Umbilical cord (tissue), 2 donors: ENCODE data around the gene ITGB6. TPM values are rescaled to one million over a fixed set of nuclear protein-coding genes. Genes with fewer than 3 reads are reported as not detected.
"Not testable (repeated sequence)": the region's sequence is repeated elsewhere in the genome, so short reads cannot be mapped to it uniquely, and the experiment has no call there.

Source experiments
- DNase-seq: peaks from one replicate; pipeline ENCODE4 v3.0.0-alpha.2; 2015; ENCODE audit warnings: low spot score
- total RNA-seq: library from RNA; depleted of rRNA; stranded (reverse); fragments of >200 nt; gene quantifications from one replicate; pipeline ENCODE4 v1.2.3, GENCODE V29; 2014; ENCODE audit warnings: low replicate concordance; ENCODE audit not compliant: insufficient read depth

ITGB6 gene
- total RNA-seq, 1 donor from 2014 or later = 19.0 TPM

- peak; percentile 45 for DNase-seq
These were observed 58.2 kb downstream of the ITGB6 start for GRCh38 chr2:160141912-160142311.

DNA sequence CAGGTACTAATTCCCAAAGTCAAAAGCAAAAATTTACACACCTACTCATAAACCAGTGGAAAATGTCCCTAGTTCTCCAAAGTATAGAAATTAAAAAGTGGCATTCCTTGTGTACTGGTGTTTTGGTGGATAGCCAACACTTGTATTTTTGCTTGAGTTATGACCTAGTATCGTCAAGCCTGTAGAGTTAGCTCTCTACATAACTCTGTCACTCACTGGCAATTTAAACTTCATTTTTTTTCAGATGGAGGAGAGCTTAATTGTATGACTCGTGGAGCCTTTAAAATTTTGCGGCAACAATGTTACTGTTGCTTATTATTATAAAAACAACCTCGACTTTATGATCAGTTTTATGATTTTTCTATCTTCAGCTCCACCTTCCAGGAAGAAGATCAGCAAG, 58.7 kb downstream of the ITGB6 start:
- peak; percentile 15 for DNase-seq

GRCh38 chr2:160140471-160140870, 59.6 kb downstream of the ITGB6 start:
- DNase-seq = no peak

GRCh38 chr2:160139991-160140390, 60.1 kb downstream of the ITGB6 start:
- no peak for DNase-seq

DNA sequence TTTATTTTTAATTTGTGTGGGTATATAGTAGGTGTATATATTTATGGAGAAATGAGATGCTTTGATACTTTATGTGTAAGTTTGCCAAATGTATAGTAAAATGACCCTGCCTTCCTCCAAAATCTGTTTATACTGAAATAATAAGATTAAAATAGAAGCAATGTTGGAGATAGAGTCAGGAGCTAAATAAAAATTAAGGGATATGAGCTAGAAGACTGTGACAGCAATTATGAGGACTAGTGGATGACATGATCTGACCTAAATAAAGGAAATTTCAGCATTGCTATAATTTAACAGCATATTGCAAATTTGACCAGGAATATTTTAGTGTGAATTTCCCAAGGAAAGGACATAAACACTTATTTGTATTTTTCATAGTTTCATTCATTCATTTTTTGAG, 60.7 kb downstream of the ITGB6 start:
- DNase-seq = no peak

- DNase-seq = no peak
These were observed 61.7 kb downstream of the ITGB6 start for GRCh38 chr2:160138406-160138805.

DNA sequence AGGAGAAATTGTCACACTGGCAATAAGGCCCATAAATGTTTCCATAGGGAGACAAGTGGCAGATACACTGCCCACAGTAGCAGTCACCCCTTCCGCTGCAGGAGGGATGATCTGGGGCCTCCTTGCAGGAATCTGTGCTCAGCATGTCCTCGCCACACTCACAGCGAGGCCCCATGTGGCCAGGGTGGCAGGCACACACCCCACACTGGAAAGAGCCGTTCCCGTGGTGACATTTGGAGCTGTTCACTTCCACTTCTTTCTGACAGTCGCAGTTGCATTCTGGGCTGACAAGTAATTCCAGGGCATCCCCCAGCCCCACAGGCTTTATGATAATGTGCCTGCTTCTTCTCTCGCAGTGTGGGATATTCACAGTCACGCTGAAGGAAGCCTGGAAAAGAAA, 62.6 kb downstream of the ITGB6 start:
- DNase-seq = no peak

DNA sequence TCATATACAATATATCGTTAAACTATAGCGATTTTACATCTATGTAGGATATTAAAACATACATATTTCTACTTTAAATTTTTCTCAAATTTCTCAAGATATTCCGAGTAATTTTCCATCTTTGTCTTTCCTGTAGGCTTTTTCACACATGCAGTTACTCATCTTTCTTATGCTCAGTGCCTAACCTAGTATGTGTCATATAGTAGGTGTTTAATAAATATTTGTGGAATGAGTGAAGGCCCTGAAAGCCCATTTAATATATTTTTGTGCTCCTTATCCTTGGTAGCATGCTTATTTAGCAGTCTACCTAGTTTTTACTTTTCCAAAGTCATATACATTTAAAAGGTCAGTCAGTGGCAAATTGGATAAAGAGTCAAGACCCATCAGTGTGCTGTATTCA, 67.3 kb downstream of the ITGB6 start:
- no peak for DNase-seq

DNA sequence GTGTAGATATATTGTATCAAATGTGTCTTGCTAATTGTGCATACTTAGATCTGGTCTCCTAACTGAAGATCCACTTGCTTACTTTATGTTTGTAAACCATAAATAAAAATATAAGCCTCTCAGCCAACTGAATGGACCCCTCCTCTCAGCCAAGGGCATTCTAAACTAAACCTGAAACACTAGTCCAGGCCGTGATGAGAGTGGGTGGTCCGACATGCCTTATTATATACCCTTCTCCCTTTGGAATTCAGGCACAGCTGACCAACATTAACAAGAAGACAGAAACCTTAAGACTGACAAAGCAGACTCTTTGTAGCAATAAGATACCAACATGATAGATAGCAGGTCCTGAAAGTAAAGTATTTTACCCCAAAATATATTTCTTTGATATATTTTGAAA, 73.3 kb downstream of the ITGB6 start:
- DNase-seq = no peak

DNA sequence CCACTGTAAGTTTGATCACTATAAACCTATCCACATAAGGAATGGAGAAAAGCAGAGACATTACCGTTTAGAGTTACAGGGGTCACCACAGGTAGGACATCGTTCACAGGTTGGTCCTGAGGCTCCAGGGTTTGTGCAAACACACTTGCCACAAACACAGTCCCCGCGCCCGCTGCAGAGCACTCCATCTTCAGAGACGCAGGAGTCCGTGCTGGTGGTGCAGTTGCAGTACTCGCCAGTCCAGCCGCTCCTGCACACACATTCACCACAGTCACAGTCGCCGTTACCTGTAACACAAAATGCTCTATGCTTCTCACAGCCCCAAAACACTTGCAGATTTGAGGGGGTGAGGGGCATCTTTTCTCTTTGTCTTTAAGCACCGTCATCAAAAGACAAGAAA, 73.8 kb downstream of the ITGB6 start:
- no peak for DNase-seq

DNA sequence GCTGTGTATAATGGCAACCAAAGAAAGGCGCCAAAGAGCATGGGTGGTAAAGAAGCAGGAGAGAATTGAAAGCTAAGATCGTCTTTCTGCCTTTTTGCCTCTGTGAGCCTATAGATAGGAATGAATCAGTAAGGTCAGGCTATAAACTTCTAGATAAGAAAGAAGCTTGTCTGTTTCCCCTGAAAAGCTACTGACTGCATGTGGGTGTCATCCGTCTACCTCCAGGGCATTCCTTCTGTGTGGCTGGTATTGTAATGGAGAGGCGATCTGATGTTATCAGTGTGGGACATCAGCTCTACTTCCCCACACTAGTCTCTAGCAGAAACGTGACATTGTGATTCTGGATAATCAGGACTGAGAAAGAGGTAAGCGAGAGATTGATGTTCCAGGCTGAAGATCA, 74.2 kb downstream of the ITGB6 start:
- DNase-seq = no peak

DNA sequence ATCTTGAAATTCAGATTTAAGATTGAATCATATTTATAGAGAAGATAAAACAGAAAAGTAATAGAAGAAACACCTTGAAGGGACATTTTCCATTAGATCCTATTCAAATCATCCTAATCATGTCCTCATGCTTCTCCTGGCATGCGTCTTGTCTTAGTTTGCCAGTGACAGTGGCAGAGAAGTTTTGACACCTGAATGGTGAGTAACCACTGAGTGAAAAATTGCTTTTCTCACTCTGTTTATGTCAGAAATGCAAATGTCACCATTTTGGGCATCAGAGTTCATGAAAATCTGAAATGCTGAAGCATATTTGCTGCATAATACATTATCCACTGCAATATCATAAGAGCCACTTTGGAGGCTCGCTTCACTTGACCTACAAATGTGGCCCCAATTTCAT, 74.7 kb downstream of the ITGB6 start:
- DNase-seq = no peak

DNA sequence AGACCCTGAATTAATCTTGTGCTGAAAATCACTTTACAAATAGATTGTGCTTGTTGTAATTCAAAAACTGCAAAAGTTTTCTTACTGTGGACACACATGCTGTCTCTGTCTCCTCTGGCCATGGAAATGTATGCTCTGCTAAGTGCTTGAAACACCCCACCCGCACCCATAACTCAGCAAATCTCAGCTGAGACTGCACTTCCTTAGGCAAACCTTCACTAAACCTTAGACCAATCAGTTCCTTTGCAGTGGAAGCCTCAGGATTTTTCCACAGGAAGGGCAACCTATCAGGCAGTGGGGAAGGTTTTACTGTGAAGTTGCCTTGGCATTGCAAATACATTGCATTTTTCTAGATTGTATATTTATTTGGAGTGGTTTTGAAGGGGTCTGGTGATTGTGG, 75.5 kb downstream of the ITGB6 start:
- peak; percentile 55 for DNase-seq

- not testable (repeated sequence) for DNase-seq
These were observed 85.4 kb downstream of the ITGB6 start for GRCh38 chr2:160114721-160115120.

GRCh38 chr2:160114020-160114419, 86.1 kb downstream of the ITGB6 start:
- no peak for DNase-seq

DNA sequence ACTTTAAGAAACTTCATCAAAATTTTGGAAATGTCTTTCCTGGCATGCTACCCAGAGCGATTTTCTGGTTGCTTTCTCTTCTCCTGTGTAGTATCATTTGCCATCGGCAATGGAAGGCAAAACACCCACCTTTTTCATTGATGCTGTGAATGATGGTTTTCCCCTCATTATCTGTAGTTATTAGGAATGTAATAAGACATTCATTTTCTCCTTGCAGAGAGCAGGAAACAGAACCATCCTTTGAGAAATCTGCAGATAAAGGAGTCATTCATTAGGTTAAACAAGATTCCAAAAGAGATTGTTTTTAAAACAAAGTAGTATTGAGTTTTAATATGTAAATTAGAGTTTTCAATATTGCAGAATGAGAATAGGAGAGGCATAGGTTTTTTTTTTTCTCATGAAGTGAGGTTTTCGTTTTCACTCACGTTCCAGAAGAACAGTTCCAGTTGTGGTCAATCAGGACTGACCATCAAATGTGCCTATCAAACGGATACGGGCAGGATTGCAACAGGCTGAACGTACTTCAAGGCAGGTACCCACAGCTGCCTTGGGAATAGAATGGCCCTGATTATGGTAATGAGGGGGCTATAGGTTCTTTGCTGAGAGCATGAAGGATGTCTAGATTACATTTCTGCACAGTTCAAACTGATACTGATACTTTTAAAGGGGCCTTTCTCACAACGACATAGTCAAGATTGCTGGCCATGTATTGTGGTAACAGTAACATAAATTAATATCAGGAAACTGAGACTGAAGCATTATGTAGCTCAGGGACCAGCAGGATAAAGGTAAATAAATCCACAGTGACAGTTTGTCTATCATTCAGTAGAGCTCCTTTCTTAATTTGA, 87.9 kb downstream of the ITGB6 start:
- DNase-seq = no peak

DNA sequence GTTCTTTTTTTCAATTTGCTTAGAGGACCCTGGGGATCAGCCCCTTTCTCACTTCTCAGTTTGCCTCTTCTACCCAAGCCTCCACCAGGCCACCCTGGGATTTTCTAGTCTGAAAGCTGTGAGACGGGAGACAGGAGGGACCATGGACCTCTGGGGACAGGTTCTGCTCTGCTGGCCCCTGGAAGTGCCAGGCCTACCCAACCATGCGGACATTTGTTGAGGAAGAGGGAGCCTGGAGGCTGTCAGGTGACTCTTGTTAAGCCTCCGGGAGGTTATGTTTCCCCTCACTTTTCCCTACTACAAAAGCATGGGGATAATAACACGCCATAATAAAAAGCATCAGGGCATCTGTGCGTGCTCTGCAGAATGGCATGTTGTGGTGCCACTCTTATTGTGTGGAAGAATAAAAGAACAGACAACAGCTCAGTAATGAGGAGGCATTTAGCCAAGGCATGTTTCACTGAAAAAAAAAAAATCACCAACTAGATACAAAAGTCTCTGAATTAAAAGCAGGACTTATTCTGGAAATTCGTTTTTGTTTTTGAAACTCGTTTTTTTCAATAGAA, 89.3 kb downstream of the ITGB6 start:
- DNase-seq = no peak

DNA sequence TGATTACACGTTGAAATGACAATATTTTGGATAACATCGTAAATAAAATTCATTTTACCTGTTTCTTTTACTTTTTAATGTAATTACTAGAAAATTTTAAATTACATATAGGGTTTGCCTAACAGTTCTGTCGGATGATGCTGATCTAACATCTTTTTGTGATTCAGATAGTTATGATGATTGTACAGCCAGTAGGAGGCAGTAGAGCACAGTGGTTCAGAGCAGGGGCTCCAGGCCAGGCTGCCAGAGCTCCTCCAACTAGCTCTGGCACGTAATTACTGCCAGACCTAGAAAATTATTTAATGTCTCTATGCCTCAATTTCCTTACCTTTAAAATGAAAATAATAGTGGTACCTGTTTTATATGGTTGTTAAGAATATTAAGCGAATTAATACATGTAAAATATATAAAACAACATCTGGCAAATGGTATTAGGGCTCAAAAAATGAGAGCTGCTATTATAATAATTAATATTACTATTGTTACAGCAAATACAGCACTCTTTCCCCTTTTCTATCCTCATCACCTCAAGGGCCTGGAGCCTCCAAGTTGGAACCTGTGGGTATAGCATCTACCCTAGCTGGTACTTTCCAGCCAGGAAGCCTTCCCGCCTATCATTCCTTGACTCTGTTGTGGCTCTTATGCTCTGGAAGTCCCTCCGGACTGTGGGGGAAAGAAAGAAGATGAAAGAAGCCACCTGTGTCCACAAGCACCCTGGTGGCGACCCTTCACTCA, 90.0 kb downstream of the ITGB6 start:
- DNase-seq = peak; percentile 84

GRCh38 chr2:160109243-160109642, 90.8 kb downstream of the ITGB6 start:
- DNase-seq = no peak

- no peak for DNase-seq
These were observed 91.4 kb downstream of the ITGB6 start for GRCh38 chr2:160108646-160109045.

DNA sequence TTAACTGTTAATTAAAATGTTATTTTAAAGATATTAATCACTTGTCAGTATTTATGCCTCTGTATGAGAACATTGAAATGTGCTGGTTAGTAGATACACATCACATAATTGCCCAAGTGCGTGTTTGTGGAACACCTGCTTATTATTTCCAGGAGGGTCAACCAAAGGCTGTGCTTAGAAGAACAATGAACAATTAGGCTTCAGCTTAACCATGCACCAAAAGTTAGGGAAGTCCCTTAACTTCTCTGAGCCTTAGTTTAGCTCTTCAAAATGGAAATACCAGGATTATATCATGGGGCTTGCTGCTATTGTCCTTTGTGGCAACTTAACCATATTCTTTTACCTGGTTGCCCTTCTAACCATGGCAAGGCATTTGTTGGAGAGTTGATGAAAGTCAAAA, 94.7 kb downstream of the ITGB6 start:
- DNase-seq = no peak

- no peak for DNase-seq
These were observed 96.0 kb downstream of the ITGB6 start for GRCh38 chr2:160104115-160104514.

- DNase-seq = no peak
These were observed 102.7 kb downstream of the ITGB6 start for GRCh38 chr2:160097326-160097725.
